ENCODE measurements around the gene ERC2.
A peak's percentile ranks its signal among the peaks of the same experiment; 100 is the strongest.
"Not testable (repeated sequence)": the region's sequence is repeated elsewhere in the genome, so short reads cannot be mapped to it uniquely, and the experiment has no call there.

ERC2 gene

GRCh38 chr3:56468184-56469106 lies at the start of gene ERC2:
Gene ERC2, minus strand, starts transcription at chr3:56468467.
- DNase-seq, result no peak

GRCh38 chr3:56502738-56503137 lies 34.5 kb upstream of the ERC2 start:
- DNase-seq, result no peak

GRCh38 chr3:56496376-56496775 lies 28.1 kb upstream of the ERC2 start:
- DNase-seq, result not testable (repeated sequence)

- peak; percentile 70 for DNase-seq
Observed at GRCh38 chr3:56494679-56495322, 26.5 kb upstream of the ERC2 start.

- no peak for DNase-seq
Observed at GRCh38 chr3:56491566-56491965, 23.3 kb upstream of the ERC2 start.

GRCh38 chr3:56488812-56489600 lies 20.7 kb upstream of the ERC2 start:
- DNase-seq, result no peak

- DNase-seq, result no peak
Observed at GRCh38 chr3:56484525-56485032, 16.3 kb upstream of the ERC2 start.

GRCh38 chr3:56484122-56484521 lies 15.9 kb upstream of the ERC2 start:
- no peak for DNase-seq

- DNase-seq, result no peak
Observed at GRCh38 chr3:56477646-56478045, 9.4 kb upstream of the ERC2 start.

GRCh38 chr3:56476771-56477170 lies 8.5 kb upstream of the ERC2 start:
- DNase-seq, result no peak

- DNase-seq, result no peak
Observed at GRCh38 chr3:56471771-56472170, 3.5 kb upstream of the ERC2 start.

- DNase-seq, result no peak
Observed at GRCh38 chr3:56469141-56469540, 874 bp upstream of the ERC2 start.

GRCh38 chr3:56467801-56468183 lies 475 bp downstream of the ERC2 start:
- DNase-seq, result no peak

GRCh38 chr3:56467108-56467507 lies 1.2 kb downstream of the ERC2 start:
- DNase-seq, result peak; percentile 4

GRCh38 chr3:56459719-56460118 lies 8.5 kb downstream of the ERC2 start:
- DNase-seq, result no peak

GRCh38 chr3:56459104-56459496 lies 9.2 kb downstream of the ERC2 start:
- DNase-seq, result no peak

GRCh38 chr3:56458496-56459103 lies 9.7 kb downstream of the ERC2 start:
- no peak for DNase-seq

GRCh38 chr3:56456117-56456516 lies 12.2 kb downstream of the ERC2 start:
- no peak for DNase-seq

- no peak for DNase-seq
Observed at GRCh38 chr3:56453011-56453410, 15.3 kb downstream of the ERC2 start.

- no peak for DNase-seq
Observed at GRCh38 chr3:56452085-56452484, 16.2 kb downstream of the ERC2 start.

- DNase-seq, result no peak
Observed at GRCh38 chr3:56443372-56443771, 24.9 kb downstream of the ERC2 start.

GRCh38 chr3:56428667-56429066 lies 39.6 kb downstream of the ERC2 start:
- no peak for DNase-seq

- no peak for DNase-seq
Observed at GRCh38 chr3:56424885-56425284, 43.4 kb downstream of the ERC2 start.
